OCI-M1 (cell line): ENCODE measurements around the gene MAPK8IP2.
"Not testable (repeated sequence)": the region's sequence is repeated elsewhere in the genome, so short reads cannot be mapped to it uniquely, and the experiment has no call there.

Experiments used
- DNase-seq: peaks from one replicate; lab custom pipeline; 2025; lab: John Stamatoyannopoulos, UW

MAPK8IP2 gene

GRCh38 chr22:50635591-50635990 is 35.0 kb downstream of the MAPK8IP2 start:
- DNase-seq: no peak

- not testable (repeated sequence) for DNase-seq
Measured at GRCh38 chr22:50640296-50640695, 39.7 kb downstream of the MAPK8IP2 start.

GRCh38 chr22:50640857-50641647 is 40.5 kb downstream of the MAPK8IP2 start:
- DNase-seq: no peak

- DNase-seq: no peak
Measured at GRCh38 chr22:50641696-50642607, 41.4 kb downstream of the MAPK8IP2 start.

GRCh38 chr22:50643021-50643820 is 42.6 kb downstream of the MAPK8IP2 start:
- not testable (repeated sequence) for DNase-seq

- not testable (repeated sequence) for DNase-seq
Measured at GRCh38 chr22:50643821-50644101, 43.2 kb downstream of the MAPK8IP2 start.

- no peak for DNase-seq
Measured at GRCh38 chr22:50653256-50653655, 52.7 kb downstream of the MAPK8IP2 start.

GRCh38 chr22:50654664-50655063 is 54.1 kb downstream of the MAPK8IP2 start:
- not testable (repeated sequence) for DNase-seq

- no peak for DNase-seq
Measured at GRCh38 chr22:50656122-50657070, 55.8 kb downstream of the MAPK8IP2 start.

GRCh38 chr22:50657925-50658324 is 57.3 kb downstream of the MAPK8IP2 start:
- no peak for DNase-seq

- not testable (repeated sequence) for DNase-seq
Measured at GRCh38 chr22:50659711-50660110, 59.1 kb downstream of the MAPK8IP2 start.

- DNase-seq: no peak
Measured at GRCh38 chr22:50660306-50660705, 59.7 kb downstream of the MAPK8IP2 start.
